Neuronal stem cell (in vitro differentiated cells): ENCODE results near the gene ATP9B.

Source experiments
- DNase-seq: peaks from one replicate; pipeline ENCODE4 v3.0.0-alpha.2; 2013; ENCODE audit warnings: low spot score
- H2AFZ ChIP-seq: one replicate; pipeline ENCODE4 v1.6.1; 2013; ENCODE audit warnings: mild to moderate bottlenecking, low read length, inconsistent platforms
- H2AK5ac ChIP-seq: 2 replicates; pipeline ENCODE4 v1.6.1; 2013; ENCODE audit warnings: low read depth, mild to moderate bottlenecking, inconsistent platforms, low read length, moderate library complexity, mixed read lengths
- H2BK120ac ChIP-seq: 2 replicates; pipeline ENCODE4 v1.6.1; 2013; ENCODE audit warnings: low read depth, mild to moderate bottlenecking, inconsistent platforms, low read length, moderate library complexity, mixed read lengths
- H2BK12ac ChIP-seq: one replicate; pipeline ENCODE4 v1.6.1; 2013; ENCODE audit warnings: low read length, inconsistent platforms
- H2BK15ac ChIP-seq: 2 replicates; pipeline ENCODE4 v1.6.1; 2013; ENCODE audit warnings: mild to moderate bottlenecking, low read length, inconsistent platforms, mixed read lengths
- H2BK5ac ChIP-seq: one replicate; pipeline ENCODE4 v1.6.1; 2013; ENCODE audit warnings: inconsistent platforms, mild to moderate bottlenecking, low read length, moderate library complexity
- H3K14ac ChIP-seq: one replicate; pipeline ENCODE4 v1.6.1; 2013; ENCODE audit warnings: low read length, inconsistent platforms
- H3K18ac ChIP-seq: 2 replicates; pipeline ENCODE4 v1.6.1; 2013; ENCODE audit warnings: low read length, inconsistent platforms
- H3K23ac ChIP-seq: 2 replicates; pipeline ENCODE4 v1.6.1; 2013; ENCODE audit warnings: low read depth, mild to moderate bottlenecking, mixed read lengths, low read length, inconsistent platforms; ENCODE audit not compliant: poor library complexity
- H3K27ac ChIP-seq: replicated peaks from 3 replicates; pipeline ENCODE4 v1.5.1; 2013; ENCODE audit warnings: low read length, inconsistent platforms
- H3K27me3 ChIP-seq, 3 experiments: 2 replicates each; pipeline ENCODE4 v1.6.1; 2013; ENCODE audit warnings: low read length in 3 of 3, mild to moderate bottlenecking in 2 of 3, inconsistent platforms in 1 of 3, low read depth in 1 of 3, mixed read lengths in 1 of 3, moderate library complexity in 1 of 3; ENCODE audit not compliant: control insufficient read depth in 3 of 3, insufficient read depth in 3 of 3
- H3K36me3 ChIP-seq, 2 donors: replicated peaks in 1 of 2; 2 replicates each; pipeline ENCODE4 v1.6.1; 2013; ENCODE audit warnings: low read length in 2 of 2; ENCODE audit not compliant: control insufficient read depth in 2 of 2, insufficient read depth in 2 of 2
- H3K4ac ChIP-seq: 2 replicates; pipeline ENCODE4 v1.6.1; 2013; ENCODE audit warnings: inconsistent platforms, mild to moderate bottlenecking, low read length, moderate library complexity
- H3K4me1 ChIP-seq, 2 donors: 1 replicate in 1 of 2; 2 replicates in 1 of 2; pipeline ENCODE4 v1.6.1; 2013; ENCODE audit warnings: low read length in 2 of 2, low read depth in 1 of 2; ENCODE audit not compliant: control insufficient read depth in 2 of 2, insufficient read depth in 1 of 2
- H3K4me2 ChIP-seq: one replicate; pipeline ENCODE4 v1.6.1; 2013; ENCODE audit warnings: mild to moderate bottlenecking, low read length, inconsistent platforms; ENCODE audit not compliant: insufficient read depth, poor library complexity, severe bottlenecking
- H3K4me3 ChIP-seq, 2 donors: 2 replicates each; pipeline ENCODE4 v1.5.1; 2013; ENCODE audit warnings: low read length in 2 of 2, mild to moderate bottlenecking in 2 of 2, inconsistent platforms in 1 of 2, moderate library complexity in 1 of 2
- H3K79me1 ChIP-seq: one replicate; pipeline ENCODE4 v1.6.1; 2013; ENCODE audit warnings: low read depth, mild to moderate bottlenecking, inconsistent platforms, low read length, moderate library complexity
- H3K9ac ChIP-seq: one replicate; pipeline ENCODE4 v1.6.1; 2013; ENCODE audit warnings: mild to moderate bottlenecking, low read depth, low read length, inconsistent platforms; ENCODE audit not compliant: poor library complexity
- H3K9me3 ChIP-seq, 2 donors: replicated peaks in 1 of 2; 2 replicates each; pipeline versions ENCODE3 to v1.6.1; 2013; ENCODE audit warnings: low read length in 2 of 2, mild to moderate bottlenecking in 2 of 2, inconsistent platforms in 1 of 2, low read depth in 1 of 2, mixed read lengths in 1 of 2, moderate library complexity in 1 of 2; ENCODE audit not compliant: control insufficient read depth in 2 of 2, insufficient read depth in 1 of 2
- H4K8ac ChIP-seq: one replicate; pipeline ENCODE4 v1.6.1; 2013; ENCODE audit warnings: low read depth, mild to moderate bottlenecking, inconsistent platforms, low read length, moderate library complexity
- H4K91ac ChIP-seq: one replicate; pipeline ENCODE4 v1.6.1; 2013; ENCODE audit warnings: low read length, low read depth, mild to moderate bottlenecking, inconsistent platforms; ENCODE audit not compliant: poor library complexity
- WGBS, 2 donors: extraction: QIAGEN DNeasy Blood & Tissue Kit; methylation state at CpG; one replicate each; pipeline ENCODE4 v1.1.7; 2013; ENCODE audit warnings: missing lambda C conversion rate in 2 of 2, mixed read lengths in 1 of 2; ENCODE audit not compliant: insufficient read length in 2 of 2, insufficient replicate concordance in 1 of 2; ENCODE audit errors: extremely low coverage in 2 of 2; 5-methylcytosine and 5-hydroxymethylcytosine counted together

ATP9B gene

DNA sequence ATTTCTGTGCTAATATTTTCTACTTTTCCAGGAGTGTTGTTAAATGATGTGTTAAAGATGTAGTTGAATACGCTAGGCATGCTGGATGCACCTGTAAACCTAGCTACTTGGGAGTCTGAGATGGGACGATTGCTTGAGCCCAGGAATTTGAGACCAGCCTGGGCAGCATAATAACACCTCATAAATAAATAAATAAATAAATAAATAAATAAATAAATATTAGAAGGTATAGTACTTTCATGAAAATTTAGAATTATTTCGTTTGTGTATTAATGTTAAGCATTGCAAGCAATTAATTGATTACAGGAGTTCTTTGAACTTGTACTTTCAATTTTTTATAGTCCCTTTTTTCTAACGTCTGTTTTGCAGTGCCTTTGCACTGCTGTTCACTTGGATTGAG, 137.2 kb downstream of the ATP9B start:
- no peak for DNase-seq
- Histone ChIP-seq H3K79me1 (peaks cover 1% of the 10 kb centered on the region), H3K23ac (no peak overlapping the region), H4K8ac (no peak overlapping the region), H3K14ac (no peak overlapping the region), H3K9me3 (no peaks in the 10 kb centered on the region), H4K91ac (no peak overlapping the region), H2BK15ac (no peak overlapping the region), H3K4me3 (no peak overlapping the region), H3K4me1 (peaks cover 3 to 6% of the 10 kb centered on the region in 2 donors), H2BK120ac (no peak overlapping the region), H3K27me3 (no peaks in the 10 kb centered on the region), H2BK5ac (no peak overlapping the region), H3K36me3 (peaks cover 14 to 19% of the 10 kb centered on the region in 2 donors), H3K4me2 (no peak overlapping the region), H2BK12ac (no peak overlapping the region), H3K9ac (no peak overlapping the region), H3K27ac (no peak overlapping the region), H3K18ac (no peak overlapping the region), H2AK5ac (no peak overlapping the region), H3K4ac (no peak overlapping the region), H2AFZ (no peak overlapping the region)
- no CpG with 5 or more reads among the region's 4 CpGs for WGBS, 2 donors

DNA sequence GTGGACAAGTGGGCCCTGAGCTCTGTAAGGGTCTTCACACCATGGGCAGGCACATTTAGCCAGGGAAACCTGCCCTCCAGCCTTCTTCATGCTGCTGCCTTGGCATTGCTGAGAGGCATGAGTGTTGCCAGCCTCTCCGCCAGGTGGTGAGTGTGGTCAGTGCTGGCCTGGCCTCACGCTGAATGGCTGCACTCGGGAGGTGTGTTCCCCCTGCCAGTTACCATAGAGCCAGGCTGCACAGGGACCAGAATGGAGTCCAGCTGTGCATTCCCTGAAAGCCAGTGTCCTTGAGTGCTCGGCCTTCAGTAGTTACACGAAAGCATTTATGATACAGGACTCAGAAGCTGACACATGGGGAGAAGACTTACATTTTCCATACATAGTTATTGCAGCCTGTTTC, 139.7 kb downstream of the ATP9B start:
- DNase-seq = no peak
- no peak overlapping the region for H3K9ac ChIP-seq
- no peak overlapping the region for H3K18ac ChIP-seq
- H3K27me3 ChIP-seq = no peaks in the 10 kb centered on the region
- H3K27ac ChIP-seq = no peak overlapping the region
- no peak overlapping the region for H2AK5ac ChIP-seq
- peaks cover 1% of the 10 kb centered on the region for H3K79me1 ChIP-seq
- H3K4me1 ChIP-seq = peaks cover 3 to 6% of the 10 kb centered on the region in 2 donors
- no peak overlapping the region for H4K91ac ChIP-seq
- H2AFZ ChIP-seq = no peak overlapping the region
- H3K14ac ChIP-seq = no peak overlapping the region
- WGBS, 2 donors = no CpG with 5 or more reads among the region's 5 CpGs
- H3K4me2 ChIP-seq = no peak overlapping the region
- H3K4ac ChIP-seq = no peak overlapping the region
- no peak overlapping the region for H3K23ac ChIP-seq
- no peaks in the 10 kb centered on the region for H3K9me3 ChIP-seq
- peaks cover 14 to 19% of the 10 kb centered on the region in 2 donors for H3K36me3 ChIP-seq
- H2BK15ac ChIP-seq = no peak overlapping the region
- no peak overlapping the region for H2BK5ac ChIP-seq
- H2BK120ac ChIP-seq = no peak overlapping the region
- H3K4me3 ChIP-seq = peak overlapping the region in 1 of 2 donors; percentile 16
- no peak overlapping the region for H4K8ac ChIP-seq
- H2BK12ac ChIP-seq = no peak overlapping the region

GRCh38 chr18:79210002-79210910, 141.1 kb downstream of the ATP9B start:
- no peaks in the 10 kb centered on the region for H3K27me3 ChIP-seq
- DNase-seq = no peak
- no peak overlapping the region for H3K4ac ChIP-seq

GRCh38 chr18:79211844-79212243, 142.7 kb downstream of the ATP9B start:
- no peak overlapping the region for H3K4ac ChIP-seq
- no peak overlapping the region for H3K14ac ChIP-seq
- H4K8ac ChIP-seq = no peak overlapping the region
- peaks cover 14 to 16% of the 10 kb centered on the region in 2 donors for H3K36me3 ChIP-seq
- H4K91ac ChIP-seq = no peak overlapping the region
- H2BK15ac ChIP-seq = no peak overlapping the region
- no peaks in the 10 kb centered on the region for H3K9me3 ChIP-seq
- no peak overlapping the region for H3K18ac ChIP-seq
- no peak overlapping the region for H3K9ac ChIP-seq
- no peak overlapping the region for H3K23ac ChIP-seq
- H2AK5ac ChIP-seq = no peak overlapping the region
- H3K4me2 ChIP-seq = no peak overlapping the region
- H3K27ac ChIP-seq = no peak overlapping the region
- no peak for DNase-seq
- no peak overlapping the region for H3K4me3 ChIP-seq
- peaks cover 3% of the 10 kb centered on the region for H3K79me1 ChIP-seq
- no CpG with 5 or more reads among the region's 5 CpGs for WGBS, 2 donors
- H2BK12ac ChIP-seq = no peak overlapping the region
- H3K27me3 ChIP-seq = no peaks in the 10 kb centered on the region
- no peak overlapping the region for H2BK120ac ChIP-seq
- no peak overlapping the region for H2AFZ ChIP-seq
- H3K4me1 ChIP-seq = peaks cover 0 to 3% of the 10 kb centered on the region in 2 donors
- H2BK5ac ChIP-seq = no peak overlapping the region

More at GRCh38 chr18:79210002-79210910, 141.1 kb downstream of the ATP9B start:
- Histone ChIP-seq H2AK5ac (no peak overlapping the region), H3K27ac (no peak overlapping the region), H3K14ac (no peak overlapping the region), H3K18ac (peak overlapping the region; percentile 35), H2AFZ (no peak overlapping the region), H3K23ac (no peak overlapping the region), H3K9ac (no peak overlapping the region), H2BK15ac (no peak overlapping the region), H3K79me1 (peaks cover 3% of the 10 kb centered on the region), H3K4me1 (peaks cover 0 to 3% of the 10 kb centered on the region in 2 donors), H4K8ac (no peak overlapping the region), H4K91ac (no peak overlapping the region), H2BK12ac (no peak overlapping the region), H3K4me2 (no peak overlapping the region), H2BK5ac (no peak overlapping the region), H2BK120ac (no peak overlapping the region), H3K36me3 (peaks cover 14 to 19% of the 10 kb centered on the region in 2 donors), H3K9me3 (no peaks in the 10 kb centered on the region), H3K4me3 (no peak overlapping the region)
- WGBS, 2 donors = no CpG with 5 or more reads among the region's 16 CpGs
